GM10248 (cell line): ENCODE measurements around the gene ZFP42.

Experiments
- CTCF ChIA-PET: fragments of 300-600 bp; sonication (Branson Sonifier 250); formaldehyde crosslinking; extraction: SDS; loops from one replicate; lab custom pipeline; 2021; ENCODE audit warnings: antibody characterized with exemption; lab: Yijun Ruan, JAX
- POLR2A ChIA-PET: fragments of 350-650 bp; sonication (Branson Sonifier 250); formaldehyde crosslinking; extraction: SDS; loops from one replicate; lab custom pipeline; 2020; ENCODE audit warnings: antibody characterized with exemption; lab: Yijun Ruan, JAX
- DNase-seq: peaks from one replicate; pipeline ENCODE4 v3.0.0; 2012; ENCODE audit errors: extremely low spot score
- TF ChIP-seq, protein P1 (sequence below): IDR thresholded peaks from 2 replicates; pipeline ENCODE4 v1.5.1; 2012; ENCODE audit warnings: mild to moderate bottlenecking, low read depth; ENCODE audit errors: extremely low read depth, missing control alignments, control extremely low read depth

ZFP42 gene

DNA sequence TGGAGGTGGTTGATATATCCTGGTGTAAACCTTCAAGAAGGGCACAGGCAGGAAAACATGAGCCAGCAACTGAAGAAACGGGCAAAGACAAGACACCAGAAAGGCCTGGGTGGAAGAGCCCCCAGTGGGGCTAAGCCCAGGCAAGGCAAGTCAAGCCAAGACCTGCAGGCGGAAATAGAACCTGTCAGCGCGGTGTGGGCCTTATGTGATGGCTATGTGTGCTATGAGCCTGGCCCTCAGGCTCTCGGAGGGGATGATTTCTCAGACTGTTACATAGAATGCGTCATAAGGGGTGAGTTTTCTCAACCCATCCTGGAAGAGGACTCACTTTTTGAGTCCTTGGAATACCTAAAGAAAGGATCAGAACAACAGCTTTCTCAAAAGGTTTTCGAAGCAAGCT is 7.2 kb downstream of the ZFP42 start:
- POLR2A ChIA-PET, result no interaction called here
- CTCF ChIA-PET, result interaction anchor here (1.2 kb wide), 1 partner anchor 11 kb away, joined by 3 read pairs; no protein-coding TSS in a partner anchor
- TF ChIP-seq, protein P1, sequence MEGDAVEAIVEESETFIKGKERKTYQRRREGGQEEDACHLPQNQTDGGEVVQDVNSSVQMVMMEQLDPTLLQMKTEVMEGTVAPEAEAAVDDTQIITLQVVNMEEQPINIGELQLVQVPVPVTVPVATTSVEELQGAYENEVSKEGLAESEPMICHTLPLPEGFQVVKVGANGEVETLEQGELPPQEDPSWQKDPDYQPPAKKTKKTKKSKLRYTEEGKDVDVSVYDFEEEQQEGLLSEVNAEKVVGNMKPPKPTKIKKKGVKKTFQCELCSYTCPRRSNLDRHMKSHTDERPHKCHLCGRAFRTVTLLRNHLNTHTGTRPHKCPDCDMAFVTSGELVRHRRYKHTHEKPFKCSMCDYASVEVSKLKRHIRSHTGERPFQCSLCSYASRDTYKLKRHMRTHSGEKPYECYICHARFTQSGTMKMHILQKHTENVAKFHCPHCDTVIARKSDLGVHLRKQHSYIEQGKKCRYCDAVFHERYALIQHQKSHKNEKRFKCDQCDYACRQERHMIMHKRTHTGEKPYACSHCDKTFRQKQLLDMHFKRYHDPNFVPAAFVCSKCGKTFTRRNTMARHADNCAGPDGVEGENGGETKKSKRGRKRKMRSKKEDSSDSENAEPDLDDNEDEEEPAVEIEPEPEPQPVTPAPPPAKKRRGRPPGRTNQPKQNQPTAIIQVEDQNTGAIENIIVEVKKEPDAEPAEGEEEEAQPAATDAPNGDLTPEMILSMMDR, result no peak
- no peak for DNase-seq

DNA sequence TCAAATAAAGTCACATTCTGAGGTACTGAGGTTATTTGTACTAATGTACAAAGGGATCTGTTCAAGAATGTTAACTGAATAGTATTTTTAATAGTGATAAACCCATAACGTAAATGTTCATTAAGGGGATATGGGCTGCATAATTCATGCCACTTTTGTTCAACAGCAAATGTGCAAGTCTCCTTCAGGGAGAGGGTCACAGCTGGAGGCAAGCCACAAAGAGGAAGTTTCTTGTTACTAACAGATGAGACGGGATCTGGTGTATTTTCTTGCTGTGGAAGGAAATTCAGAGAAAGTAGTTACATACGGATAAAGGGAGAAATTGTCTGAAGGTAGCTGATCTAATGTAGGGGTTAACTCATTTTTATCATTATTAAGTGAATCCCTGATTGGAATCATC is 10.0 kb downstream of the ZFP42 start:
- POLR2A ChIA-PET, result no interaction called here
- TF ChIP-seq, protein P1, result no peak
- CTCF ChIA-PET, result no interaction called here
- DNase-seq, result no peak

DNA sequence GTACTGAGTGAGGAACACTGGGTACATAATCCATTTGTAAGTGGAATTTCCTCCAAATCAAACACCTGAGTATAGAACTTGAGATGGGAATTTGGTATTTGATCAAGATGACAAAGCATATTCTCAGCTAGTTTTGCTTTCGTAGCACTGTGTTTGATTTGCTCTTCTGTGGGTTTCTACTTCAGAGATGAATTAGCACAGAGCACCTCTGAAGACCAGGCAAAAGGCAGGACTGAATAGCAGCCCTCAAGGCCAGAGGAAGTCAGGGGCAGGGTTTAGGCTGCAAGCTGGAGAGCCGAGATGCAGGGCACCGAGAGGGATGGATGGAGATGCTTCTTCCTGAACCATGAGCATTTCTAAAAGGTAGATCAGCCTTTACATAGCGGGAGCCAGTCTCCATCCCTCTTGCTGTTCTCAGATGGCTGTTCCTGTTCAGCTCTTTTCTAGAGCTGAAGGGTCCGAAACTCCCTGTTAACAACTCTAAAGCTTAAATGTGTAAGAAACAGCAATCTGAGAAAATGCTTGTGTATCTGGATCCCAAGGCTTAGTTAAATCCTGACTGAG is 10.8 kb downstream of the ZFP42 start:
- POLR2A ChIA-PET, result no interaction called here
- TF ChIP-seq, protein P1, result no peak
- CTCF ChIA-PET, result no interaction called here
- no peak for DNase-seq

DNA sequence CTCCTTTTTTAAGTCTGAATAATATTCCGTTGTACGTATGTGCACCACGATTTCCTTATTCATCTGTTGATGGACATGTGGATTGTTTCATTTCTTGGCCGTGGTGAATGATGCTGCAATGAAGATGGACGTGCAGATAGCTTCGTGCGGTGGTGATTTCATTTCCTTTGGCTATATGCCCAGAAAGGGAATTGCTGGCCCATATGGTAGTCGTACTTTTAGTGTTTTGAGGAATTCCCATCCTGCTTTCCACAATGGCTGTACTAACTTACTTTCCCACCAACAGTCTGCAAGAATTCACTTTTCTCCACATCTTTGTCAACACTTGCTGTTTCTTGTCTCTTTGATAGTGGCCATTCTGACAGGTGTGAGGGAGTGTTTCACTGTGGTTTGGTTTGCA is 12.8 kb downstream of the ZFP42 start:
- ChIA-PET CTCF (no interaction called here), POLR2A (no interaction called here)
- no peak for DNase-seq
- TF ChIP-seq, protein P1, result no peak

DNA sequence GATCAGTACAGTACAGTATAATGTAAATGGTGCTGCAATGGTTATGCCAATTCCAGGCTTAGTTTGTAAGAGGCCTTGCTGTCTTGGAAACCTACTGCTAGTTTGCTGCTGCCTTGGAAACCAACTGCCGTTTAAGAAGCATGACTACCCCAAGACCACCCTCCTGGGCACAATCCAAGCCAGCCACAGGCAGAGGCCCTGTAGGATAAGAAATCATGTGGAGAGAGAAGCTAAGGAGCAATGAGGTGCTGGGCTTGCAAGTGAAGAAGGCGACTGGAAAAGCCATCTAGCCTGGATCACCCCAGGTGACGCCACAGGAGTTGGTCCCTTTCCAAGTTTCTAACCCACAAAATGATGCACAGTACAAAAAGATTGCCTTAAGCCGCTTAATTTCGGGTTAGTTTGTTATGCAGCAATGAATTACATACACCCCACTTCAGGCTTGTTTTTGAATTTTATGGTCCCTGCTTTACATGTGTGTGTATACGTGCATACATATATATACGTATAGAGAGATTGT is 16.9 kb downstream of the ZFP42 start:
- ChIA-PET POLR2A (no interaction called here), CTCF (no interaction called here)
- TF ChIP-seq, protein P1, result no peak
- no peak for DNase-seq

DNA sequence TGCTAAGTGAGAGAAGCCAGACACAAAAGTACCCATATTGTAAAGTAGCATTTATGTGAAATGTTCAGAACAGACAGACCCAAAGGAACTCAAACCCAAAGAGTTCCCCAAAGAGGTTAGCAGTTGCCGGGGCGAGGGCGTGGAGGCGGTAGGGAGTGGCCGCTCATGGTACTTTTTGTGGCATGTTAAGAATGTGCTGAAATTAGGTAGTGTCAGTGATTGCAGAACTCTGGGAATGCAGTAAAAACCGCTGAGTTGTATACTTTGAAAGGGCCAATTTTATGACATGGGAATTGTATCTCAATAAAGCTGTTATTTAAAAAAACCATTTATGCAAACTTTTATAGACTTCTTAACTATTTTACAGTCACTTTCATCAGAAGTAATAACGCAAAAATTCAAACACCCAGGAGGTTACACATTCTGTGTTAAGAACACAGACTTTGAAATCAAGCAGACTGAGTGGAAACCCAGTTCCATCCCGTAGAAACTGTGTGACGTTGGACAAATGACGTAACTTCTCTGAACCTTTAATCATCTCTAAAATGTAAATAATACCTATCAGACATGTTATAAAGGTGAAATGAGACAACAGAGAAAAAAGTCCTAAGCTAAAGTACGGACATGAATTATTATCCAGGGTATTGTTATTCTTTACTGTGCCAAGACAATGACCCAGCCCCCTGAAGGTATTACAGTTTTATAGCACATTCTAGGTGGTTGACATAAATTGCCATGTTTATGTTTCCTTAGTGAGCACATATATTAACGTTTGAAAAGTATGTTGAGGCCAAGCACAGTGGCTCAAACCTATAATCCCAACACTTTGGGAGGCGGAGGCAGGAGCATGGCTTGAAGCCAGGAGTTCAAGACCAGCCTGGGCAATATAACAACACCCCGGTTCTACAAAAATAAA is 19.7 kb downstream of the ZFP42 start:
- TF ChIP-seq, protein P1, result no peak
- ChIA-PET CTCF (no interaction called here), POLR2A (no interaction called here)
- no peak for DNase-seq
